Adrenal gland (tissue), 12 donors: ENCODE results near the gene TTC4. TPM values are rescaled to one million over a fixed set of nuclear protein-coding genes. Genes with fewer than 3 reads are reported as not detected.

ENCODE experiments used
- DNase-seq, 7 donors: peaks; one replicate each; pipeline ENCODE4 v3.0.0-alpha.2; 2019 to 2020
- H3K27ac ChIP-seq, 5 donors: fragments of 200-600 bp; sonication (generic) in 4 of 5; 1 replicate in 3 of 5; 2 replicates in 2 of 5; pipeline versions ENCODE4 v1.5.1 to v1.8.0; 2016 to 2020; ENCODE audit warnings: mild to moderate bottlenecking in 1 of 5
- H3K27me3 ChIP-seq: fragments of 200-600 bp; 2 replicates; pipeline ENCODE4 v1.8.0; 2021
- H3K36me3 ChIP-seq, 2 donors: fragments of 200-600 bp; replicated peaks in 1 of 2; 1 replicate in 1 of 2; 2 replicates in 1 of 2; pipeline versions ENCODE4 v1.5.1 to v1.8.0; 2018 to 2022
- H3K4me1 ChIP-seq, 2 donors: fragments of 200-600 bp; replicated peaks in 1 of 2; 1 replicate in 1 of 2; 2 replicates in 1 of 2; pipeline versions ENCODE4 v1.5.1 to v1.8.0; 2018 to 2021
- H3K4me3 ChIP-seq, 4 donors: fragments of 200-600 bp; sonication (generic) in 3 of 4; one replicate each; pipeline ENCODE4 v1.5.1; 2016 to 2018
- H3K9me3 ChIP-seq, 3 donors: fragments of 200-600 bp; sonication (generic) in 1 of 3; replicated peaks in 1 of 3; 1 replicate in 2 of 3; 2 replicates in 1 of 3; pipeline versions ENCODE4 v1.5.1 to v1.8.0; 2016 to 2021
- CTCF ChIP-seq, 6 experiments: fragments of 450-650 bp in 4 of 6; fragments of 200-600 bp in 2 of 6; sonication (generic) in 1 of 6; IDR thresholded peaks; 1 replicate in 5 of 6; 2 replicates in 1 of 6; pipeline versions ENCODE4 v1.5.1 to v1.8.0; 2016 to 2021; ENCODE audit warnings: antibody characterized with exemption in 6 of 6, mild to moderate bottlenecking in 2 of 6, moderate library complexity in 1 of 6
- POLR2A ChIP-seq, 2 donors: fragments of 450-650 bp; IDR thresholded peaks; one replicate each; pipeline ENCODE4 v1.6.1; 2017; ENCODE audit warnings: antibody characterized with exemption in 2 of 2, mild to moderate bottlenecking in 2 of 2, moderate library complexity in 1 of 2
- WGBS, 4 donors: extraction: QIAGEN DNeasy Blood & Tissue Kit in 2 of 4; methylation state at CpG; one replicate each; pipeline versions ENCODE4 v1.1.5 to v1.1.7; 2013 to 2017; 5-methylcytosine and 5-hydroxymethylcytosine counted together
- intact Hi-C, 2 donors: fragments of 100-400 bp; cut with DNase I; formaldehyde crosslinking; loops; one replicate each; pipeline versions ENCODE4 v1.14.1 to v1.15.0; 2022 to 2023
- polyA plus RNA-seq, 3 donors: library from polyadenylated mRNA; stranded (reverse); fragments of 200-250 nt in 2 of 3; fragments of 350-450 nt in 1 of 3; fragmentation: Illumina TruSeq in 1 of 3; extraction: RNeasy Lipid Tissue Mini Kit (QIAGEN cat#74804) in 1 of 3; gene quantifications; one replicate each; pipeline ENCODE4 v1.2.3, GENCODE V29; 2013 to 2014
- total RNA-seq, 9 donors: library from RNA; depleted of rRNA in 4 of 9; stranded (reverse); fragments of >200 nt in 4 of 9; fragments of 120-200 nt in 1 of 9; fragmentation: NEBNext Ultra II Directional in 1 of 9; extraction: Animal tissue kit (Norgen Biotek cat#: 25700) in 1 of 9; gene quantifications; one replicate each; pipeline versions ENCODE4 v1.1.0 to v1.2.4, GENCODE V29; 2013 to 2023
- donor health status: healthy with polysubstance abuse.
- donor health status: Bipolar disorder and iron deficiency.
- donor health status: DM: yes; HTN: yes; CAD: no.
- donor health status: DM: no; HTN: no; CAD: no.
- donor health status: DM: no; HTN: no; CAD: no.
- donor health status: DM: yes; HTN: yes; CAD: no.

Gene TTC4
- total and polyA plus RNA-seq, 12 donors: 7.0 to 59.9 (median 18.6) TPM

- WGBS, 4 donors: 23 to 39% (median 31%) methylated on average over 18 to 74 of the region's 74 CpGs
- H3K4me3 ChIP-seq: no peak overlapping the region
- no peak for DNase-seq
- H3K27me3 ChIP-seq: peaks cover 9% of the 10 kb centered on the region
- no peaks in the 10 kb centered on the region for H3K36me3 ChIP-seq
- H3K27ac ChIP-seq: no peak overlapping the region
- no peaks in the 10 kb centered on the region for H3K9me3 ChIP-seq
- TF ChIP-seq CTCF (IDR thresholded peaks at IDR 0.05) (no peak), POLR2A (IDR thresholded peaks at IDR 0.05) (no peak)
- intact Hi-C loops: no loop called here
- H3K4me1 ChIP-seq: no peaks in the 10 kb centered on the region
Measured at GRCh38 chr1:54781023-54781723, 65.5 kb downstream of the TTC4 start.

GRCh38 chr1:54782156-54782555 lies 66.5 kb downstream of the TTC4 start:
- H3K27me3 ChIP-seq: peaks cover 9% of the 10 kb centered on the region
- H3K27ac ChIP-seq: no peak overlapping the region
- 78 to 88% (median 83%) methylated on average over 2 to 6 of the region's 6 CpGs for WGBS, 4 donors
- H3K9me3 ChIP-seq: no peaks in the 10 kb centered on the region
- no peak for TF ChIP-seq POLR2A (IDR thresholded peaks at IDR 0.05)
- TF ChIP-seq CTCF (IDR thresholded peaks at IDR 0.05): no peak
- H3K4me1 ChIP-seq: no peaks in the 10 kb centered on the region
- intact Hi-C loops: no loop called here
- H3K36me3 ChIP-seq: no peaks in the 10 kb centered on the region
- H3K4me3 ChIP-seq: no peak overlapping the region
- DNase-seq: no peak

GRCh38 chr1:54782588-54782987 lies 66.9 kb downstream of the TTC4 start:
- H3K27ac ChIP-seq: no peak overlapping the region
- peaks cover 9% of the 10 kb centered on the region for H3K27me3 ChIP-seq
- intact Hi-C loops: no loop called here
- H3K36me3 ChIP-seq: no peaks in the 10 kb centered on the region
- no peak for DNase-seq
- H3K9me3 ChIP-seq: no peaks in the 10 kb centered on the region
- TF ChIP-seq CTCF (IDR thresholded peaks at IDR 0.05): no peak
- TF ChIP-seq POLR2A (IDR thresholded peaks at IDR 0.05): no peak
- no peak overlapping the region for H3K4me3 ChIP-seq
- H3K4me1 ChIP-seq: no peaks in the 10 kb centered on the region
- WGBS, 4 donors: 76 to 80% (median 78%) methylated on average over 2 of the region's 2 CpGs

- no peak overlapping the region for H3K27ac ChIP-seq
- intact Hi-C loops: no loop called here
- 66 to 90% (median 73%) methylated on average over 2 of the region's 2 CpGs for WGBS, 4 donors
- H3K36me3 ChIP-seq: no peaks in the 10 kb centered on the region
- DNase-seq: no peak
- TF ChIP-seq CTCF (IDR thresholded peaks at IDR 0.05) (no peak), POLR2A (IDR thresholded peaks at IDR 0.05) (no peak)
- H3K4me3 ChIP-seq: no peak overlapping the region
- peaks cover 9% of the 10 kb centered on the region for H3K27me3 ChIP-seq
- no peaks in the 10 kb centered on the region for H3K9me3 ChIP-seq
- H3K4me1 ChIP-seq: no peaks in the 10 kb centered on the region
Measured at GRCh38 chr1:54784066-54784465, 68.4 kb downstream of the TTC4 start.
